Measurements from ENCODE around the gene PAX5.

The PAX5 gene

DNA sequence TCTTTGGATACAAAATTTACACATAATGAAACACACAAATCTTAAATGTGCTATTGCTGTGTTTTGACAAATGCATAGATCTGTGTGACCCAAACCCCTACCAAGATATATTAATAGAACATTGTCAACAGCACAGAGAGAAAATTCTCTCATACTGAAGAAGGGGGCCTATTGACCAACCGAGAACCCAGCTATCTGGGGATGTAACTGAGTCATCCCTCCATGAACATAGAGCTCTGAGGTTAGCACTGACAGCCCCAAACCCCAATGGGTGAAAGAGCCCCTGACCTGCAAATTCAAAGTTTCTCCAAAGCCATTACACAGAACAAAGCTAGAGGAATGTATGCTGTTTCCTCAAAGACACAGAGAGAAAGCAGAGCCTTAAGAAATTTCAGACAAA lies 180.8 kb downstream of the PAX5 start:
- DNase-seq, result no peak

DNA sequence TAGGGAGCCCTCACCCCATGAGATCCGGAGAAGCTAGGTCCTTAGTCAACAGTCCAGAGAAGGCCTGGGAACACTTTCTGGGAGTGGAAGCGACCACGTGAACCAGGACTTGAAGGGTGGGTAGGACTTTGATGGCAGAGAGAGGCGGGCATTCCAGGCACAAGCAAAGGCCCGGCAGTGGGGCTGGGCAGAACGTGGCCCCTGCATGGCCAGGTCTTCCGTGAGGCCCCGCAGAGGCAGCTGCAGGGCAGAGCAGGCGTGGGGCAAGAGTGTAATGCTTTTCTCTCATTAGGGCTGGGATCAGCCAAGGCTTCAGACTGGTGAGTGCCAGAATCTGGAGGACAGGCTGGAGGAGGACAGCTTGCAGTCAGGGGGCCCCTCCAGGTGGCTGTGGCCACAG lies 184.1 kb downstream of the PAX5 start:
- no peak for DNase-seq

DNA sequence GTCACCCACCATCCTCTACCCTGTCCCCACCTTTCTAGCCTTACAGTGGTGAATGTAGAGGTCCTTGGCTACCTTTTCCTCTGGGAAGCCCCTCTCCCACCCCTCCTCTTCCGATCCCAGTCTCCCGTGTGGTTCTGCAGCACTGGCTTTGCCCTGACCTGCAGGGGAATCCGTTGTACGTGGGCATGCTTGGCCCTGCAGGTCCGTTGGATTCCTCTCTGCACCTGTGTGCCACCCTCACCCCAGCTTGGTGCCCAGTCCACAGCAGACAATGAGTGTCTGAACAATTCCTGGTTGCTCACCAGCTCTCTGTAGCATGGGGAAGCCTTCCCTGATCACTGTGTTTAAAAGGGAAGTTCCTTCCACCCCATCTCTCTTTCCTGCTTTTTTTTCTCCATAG lies 185.1 kb downstream of the PAX5 start:
- DNase-seq, result no peak

DNA sequence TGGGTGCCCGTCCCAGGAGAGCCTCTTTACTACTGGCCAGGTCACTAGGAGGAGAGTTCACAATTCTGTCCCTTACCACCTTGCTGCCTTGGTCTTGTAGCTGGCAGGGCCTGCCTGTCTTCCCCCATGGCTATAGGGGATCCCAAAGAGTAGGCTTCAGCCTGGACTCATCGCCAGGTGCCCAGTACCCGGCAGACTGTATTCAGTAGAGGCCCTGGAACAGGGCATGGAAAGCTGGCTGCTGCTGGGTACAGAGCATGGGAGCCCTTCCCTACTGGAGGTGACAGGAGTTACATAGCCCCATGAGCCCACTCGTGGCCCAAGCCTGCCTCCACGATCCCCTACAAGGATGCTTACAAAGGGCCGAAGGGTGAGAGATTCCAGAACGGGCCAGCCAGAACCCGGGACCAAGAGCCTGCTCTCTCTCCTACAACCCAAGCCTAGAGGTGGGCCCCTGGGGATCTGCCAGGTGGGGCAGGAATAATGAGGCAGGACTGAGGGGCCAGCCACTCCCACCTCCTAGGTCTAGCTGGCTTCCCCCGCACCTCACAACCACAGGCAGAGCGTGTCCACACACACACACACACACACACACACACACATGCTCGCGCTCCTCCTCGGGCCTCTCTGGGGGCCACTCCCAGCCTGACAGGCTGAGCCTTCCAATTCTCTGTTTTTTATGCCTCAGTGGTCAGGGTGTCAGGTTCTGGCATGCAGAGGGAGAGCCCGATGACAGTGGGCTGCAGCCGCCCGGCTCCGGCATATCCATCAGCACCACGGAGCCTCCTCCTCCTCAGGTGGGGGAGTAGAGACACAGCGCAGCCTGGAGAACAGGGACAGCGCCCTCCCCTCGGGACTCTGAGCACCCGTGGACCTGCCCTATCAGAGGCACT lies 186.0 kb downstream of the PAX5 start:
- no peak for DNase-seq

DNA sequence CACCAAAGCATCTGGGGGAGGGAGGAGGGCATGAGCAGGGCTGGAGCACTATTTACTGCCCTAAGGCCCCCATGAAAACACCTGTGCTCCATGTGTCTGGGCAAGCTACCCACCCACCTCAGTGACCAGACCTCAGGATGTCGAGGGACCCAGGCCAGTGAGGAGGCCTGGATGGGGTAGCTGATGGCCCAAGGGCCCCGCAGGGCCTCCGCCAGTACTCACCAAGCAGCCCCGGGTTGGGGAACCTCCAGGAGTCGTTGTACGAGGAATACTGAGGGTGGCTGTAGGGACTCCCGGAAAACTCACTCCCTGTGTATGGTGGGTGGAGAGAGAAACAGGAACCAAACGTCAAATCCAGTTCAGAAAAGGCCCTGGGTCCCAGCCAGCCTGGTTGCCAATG lies 187.4 kb downstream of the PAX5 start:
- no peak for DNase-seq

DNA sequence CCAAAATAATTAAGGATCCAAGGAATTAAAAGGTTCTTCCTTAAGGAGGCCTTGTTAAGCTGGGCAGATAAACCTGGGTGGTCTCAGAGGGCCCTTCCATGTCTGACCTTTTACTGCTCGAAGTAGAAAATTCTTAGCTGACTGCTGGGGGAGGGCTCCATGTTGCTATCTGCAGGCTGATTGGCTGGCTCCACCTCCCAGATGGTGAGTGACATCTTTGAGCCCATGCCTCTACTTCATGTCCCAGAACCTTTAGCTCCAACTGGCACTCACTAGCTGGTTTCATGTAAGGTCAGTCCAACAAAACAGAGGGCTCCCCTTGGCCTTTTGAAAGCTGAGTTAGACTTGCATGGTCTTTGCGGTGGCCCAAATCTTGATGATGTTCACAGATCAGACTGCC lies 188.2 kb downstream of the PAX5 start:
- no peak for DNase-seq

DNA sequence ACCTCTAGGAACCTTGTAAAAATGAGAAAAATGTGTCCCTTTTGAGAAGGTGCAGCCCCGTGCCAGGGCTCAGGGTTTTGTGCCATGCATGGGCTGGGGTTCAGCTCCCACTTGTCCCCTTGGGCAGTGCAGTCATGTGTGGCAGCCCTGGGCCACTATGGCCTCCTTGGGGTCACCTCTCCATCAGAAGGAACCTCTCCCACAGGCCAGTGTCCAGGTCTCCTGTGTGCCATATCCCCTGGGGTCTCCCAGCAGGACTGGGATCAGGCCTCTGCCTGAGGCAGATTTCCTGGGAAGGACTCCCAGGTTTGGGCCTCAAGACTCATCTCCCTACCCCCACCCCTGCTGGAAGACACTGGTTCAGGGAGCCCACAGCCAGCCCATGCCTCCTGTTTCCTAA lies 189.1 kb downstream of the PAX5 start:
- no peak for DNase-seq

DNA sequence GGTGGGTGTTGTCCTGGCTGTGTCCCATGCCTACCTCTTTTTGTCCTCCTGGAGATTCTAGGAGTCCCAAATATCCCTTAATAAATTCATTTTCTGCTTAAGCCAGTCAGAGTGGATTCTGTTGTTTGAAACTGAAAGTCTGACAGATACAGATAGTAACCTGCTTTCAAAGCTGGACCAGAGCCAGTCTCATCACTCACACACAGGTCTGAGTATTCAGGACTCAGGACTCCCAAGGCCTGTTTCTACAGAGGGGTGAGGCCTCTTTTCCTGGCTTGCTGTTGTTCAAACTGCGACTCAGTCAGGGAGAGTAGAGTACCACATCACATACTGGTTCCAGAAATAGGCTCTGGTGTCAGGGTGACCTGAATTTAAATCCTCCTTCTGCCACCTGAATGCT lies 190.1 kb downstream of the PAX5 start:
- no peak for DNase-seq

DNA sequence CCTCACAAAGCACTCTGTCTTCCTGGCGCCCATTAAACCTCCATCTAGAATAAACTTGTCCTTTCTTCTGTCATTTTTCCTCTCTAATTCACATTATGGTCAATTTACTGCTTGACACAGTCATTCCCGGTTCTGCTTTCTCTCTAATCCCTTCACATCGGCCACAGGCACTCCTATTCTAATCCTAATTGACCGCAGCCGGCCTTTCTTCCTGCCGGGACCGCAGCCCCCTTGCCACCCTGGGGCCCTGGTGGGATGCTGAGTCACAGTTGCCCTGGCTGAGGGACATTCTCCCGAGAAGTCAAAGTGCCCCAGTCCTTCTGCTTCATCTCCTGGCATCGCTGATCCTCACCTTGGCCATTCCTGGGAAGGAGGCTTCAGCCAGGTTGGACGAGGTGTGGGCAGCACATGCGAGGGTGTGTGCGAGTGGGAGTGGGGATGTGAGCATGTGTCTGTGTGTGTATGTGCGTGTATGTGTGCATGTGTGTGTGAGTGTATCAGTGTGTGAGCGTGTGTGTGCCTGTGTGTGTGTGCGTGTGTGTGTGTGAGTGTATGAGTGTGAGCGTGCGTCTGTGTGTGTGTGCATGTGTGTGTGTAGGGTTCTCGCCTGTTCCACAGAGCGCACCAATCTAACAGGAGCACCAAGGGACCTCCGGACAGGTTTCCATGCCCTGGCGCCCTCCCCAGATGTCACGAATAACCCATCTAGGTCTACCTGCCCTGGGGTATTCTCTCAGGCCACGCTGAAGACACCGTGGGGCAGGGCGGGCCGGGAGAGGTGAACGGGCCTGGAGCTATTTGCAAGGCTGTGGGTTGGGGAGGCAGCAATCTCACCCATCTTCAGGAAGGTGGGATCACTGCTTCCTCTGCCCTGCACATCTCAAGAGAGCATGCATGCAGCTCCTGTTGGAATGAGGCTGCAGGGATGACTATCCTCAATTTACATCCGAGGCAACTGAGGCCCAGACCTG lies 191.2 kb downstream of the PAX5 start:
- no peak for DNase-seq

DNA sequence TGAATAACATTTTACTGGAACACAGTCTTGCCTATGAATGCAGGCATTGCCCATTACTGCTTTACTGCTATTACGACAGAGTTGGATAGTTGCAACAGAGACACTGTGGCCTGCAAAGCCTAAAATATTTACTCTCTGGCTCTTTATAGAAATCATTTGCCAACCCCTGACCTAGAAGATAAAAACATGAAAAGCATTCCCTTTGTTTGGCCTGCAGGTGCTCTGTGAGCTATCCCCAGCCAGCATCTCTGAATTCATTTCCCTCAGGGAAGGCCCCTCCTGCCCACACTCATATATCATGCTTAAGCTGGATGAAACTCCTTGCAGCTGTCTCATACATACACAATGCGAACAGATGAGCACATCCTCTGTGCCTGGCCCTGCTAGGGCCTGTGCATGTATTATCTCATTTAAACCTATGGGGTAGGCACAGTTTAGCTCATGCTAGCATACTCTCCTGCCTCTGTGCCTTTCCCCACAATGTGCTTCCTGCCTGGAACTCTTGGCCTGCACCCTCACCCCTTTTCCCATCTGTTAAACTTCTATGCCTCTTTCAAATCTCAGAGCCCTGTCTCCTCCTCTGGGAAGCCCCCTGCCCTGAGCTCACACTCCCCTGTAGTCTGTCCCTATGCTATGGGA lies 193.1 kb downstream of the PAX5 start:
- DNase-seq, result no peak

DNA sequence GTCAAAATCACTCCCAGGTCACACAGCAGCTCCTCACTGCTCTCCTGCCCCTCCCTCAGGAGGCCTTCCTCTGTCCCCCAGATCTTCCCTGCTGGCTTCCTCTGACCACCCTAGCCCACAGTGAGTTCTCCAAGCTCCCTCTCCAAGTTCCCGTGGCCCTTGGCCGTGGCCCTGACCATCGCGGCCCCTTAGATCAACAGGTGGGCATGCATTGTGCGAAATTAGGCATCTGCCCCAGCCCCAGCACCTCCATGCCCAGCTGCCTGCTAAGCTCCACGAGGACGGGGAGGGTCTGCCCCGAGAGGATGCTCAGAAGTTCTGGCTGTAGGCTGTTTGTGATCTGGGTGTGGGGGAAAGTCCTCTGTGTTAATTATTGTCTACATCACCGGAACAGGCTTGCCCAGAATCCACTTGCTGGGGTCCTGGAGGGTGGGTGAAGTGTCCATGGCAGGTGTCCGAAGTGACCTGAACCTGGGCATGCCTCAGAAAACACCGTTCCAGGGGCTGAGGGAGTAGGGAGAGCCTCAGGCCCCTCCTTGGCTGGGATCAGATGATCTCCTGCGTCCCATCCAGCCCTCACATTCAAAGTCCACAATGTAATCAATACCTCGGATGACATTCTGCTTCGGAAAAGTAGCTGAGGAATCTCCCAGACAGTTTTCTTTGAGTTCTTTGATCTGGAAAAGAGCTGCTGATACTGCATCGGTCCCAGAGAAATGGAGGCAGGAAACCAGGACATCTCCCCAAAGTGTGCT lies 194.8 kb downstream of the PAX5 start:
- DNase-seq, result no peak

DNA sequence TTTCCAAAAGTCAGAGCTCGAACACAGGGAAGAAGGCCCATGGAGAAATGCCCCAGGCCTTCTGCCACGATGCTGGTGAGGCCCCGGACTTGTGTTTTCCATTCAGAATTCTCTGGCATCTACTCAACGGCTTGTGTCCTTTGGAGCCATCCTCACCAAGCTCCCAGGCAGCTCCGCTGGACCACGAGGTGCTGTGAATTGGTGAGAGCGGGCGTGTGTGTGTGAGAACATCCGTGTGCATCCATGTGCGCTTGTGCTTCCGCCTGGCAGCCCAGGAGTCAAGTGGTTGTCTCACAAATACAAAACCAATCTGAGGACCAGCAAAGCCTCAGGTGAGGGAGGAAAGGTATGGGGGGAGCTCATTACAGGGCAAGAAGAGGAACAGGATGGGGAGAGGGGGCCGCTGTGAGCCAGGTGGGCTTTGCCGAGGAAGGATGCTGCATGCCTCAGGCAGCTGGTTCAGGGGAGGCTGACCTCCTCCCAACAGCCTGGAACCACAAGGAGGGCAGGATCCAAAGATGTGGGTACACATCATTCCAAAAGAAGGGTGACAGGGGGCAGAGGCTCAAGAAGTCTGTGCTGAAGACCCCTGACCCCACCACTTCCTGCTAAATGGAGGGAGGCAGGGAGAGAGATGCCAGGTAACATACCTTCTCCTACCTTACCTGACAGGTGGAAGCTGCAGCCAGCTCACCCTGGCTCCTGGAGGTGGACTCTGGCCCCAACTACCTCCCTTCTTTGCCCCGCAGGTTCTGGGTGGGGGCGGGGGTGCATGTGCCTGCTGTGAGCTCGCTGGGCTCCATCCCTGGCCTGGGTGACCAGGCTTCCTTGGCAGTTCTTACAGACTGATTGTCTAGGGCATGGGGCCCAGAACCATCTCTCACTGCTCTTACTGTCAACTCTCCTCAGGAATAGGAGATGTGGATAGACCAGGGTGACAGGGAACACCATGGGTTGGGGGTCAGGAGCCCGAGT lies 196.3 kb downstream of the PAX5 start:
- no peak for DNase-seq

DNA sequence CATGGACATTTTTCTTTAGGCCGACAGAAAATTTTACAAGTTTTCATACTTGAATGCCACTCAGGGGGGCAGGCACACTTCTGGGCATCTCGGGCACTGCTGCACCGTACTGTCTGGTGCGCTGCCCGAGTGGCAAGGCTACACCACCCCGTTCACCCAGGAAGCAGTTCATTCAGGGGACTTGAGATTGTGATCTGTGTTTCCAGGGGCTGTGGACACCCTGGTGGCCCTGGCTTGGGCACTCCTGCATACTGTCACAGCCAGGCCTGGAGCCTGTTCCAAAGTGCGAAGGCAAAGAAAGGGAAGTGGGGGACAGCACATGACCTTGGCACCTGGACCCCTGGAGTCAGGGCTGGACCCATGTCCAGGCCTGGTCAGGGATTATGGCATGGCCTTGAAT lies 197.6 kb downstream of the PAX5 start:
- DNase-seq, result no peak

DNA sequence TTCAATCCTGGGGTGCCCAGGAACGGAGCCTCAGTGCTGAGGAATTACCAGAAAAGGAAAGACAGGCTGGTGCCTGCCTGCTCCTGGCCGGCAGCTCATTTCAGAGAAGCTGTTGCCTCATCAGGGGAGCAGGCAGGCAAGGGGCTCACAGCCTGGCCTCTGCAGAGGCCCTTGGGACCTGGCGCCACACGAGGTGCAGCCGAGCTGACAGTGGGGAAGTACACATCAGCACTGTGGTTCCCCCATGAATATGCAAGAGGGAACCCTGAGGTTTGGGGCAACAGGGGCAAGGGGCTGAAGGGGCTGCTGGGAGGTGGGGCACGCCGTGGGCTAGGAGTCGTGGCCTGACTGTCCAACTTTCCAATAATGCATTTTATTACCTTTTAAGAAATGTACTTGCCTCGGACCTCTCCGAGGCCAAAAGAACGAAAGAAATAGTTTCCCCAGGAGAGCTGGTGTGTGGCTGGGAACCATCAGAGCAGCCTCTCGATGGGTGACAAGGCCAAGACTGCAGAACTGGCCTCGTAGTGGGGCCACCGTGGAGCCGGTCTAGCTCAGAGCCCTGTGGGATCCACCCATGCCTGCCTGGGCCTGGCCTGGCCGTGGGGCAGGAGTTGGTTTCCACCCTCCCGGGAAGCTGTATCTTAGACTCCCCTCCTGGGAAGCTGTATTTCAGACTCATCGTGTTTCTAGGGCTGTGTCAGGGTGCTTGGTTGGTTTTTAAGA lies 198.6 kb downstream of the PAX5 start:
- DNase-seq, result no peak

DNA sequence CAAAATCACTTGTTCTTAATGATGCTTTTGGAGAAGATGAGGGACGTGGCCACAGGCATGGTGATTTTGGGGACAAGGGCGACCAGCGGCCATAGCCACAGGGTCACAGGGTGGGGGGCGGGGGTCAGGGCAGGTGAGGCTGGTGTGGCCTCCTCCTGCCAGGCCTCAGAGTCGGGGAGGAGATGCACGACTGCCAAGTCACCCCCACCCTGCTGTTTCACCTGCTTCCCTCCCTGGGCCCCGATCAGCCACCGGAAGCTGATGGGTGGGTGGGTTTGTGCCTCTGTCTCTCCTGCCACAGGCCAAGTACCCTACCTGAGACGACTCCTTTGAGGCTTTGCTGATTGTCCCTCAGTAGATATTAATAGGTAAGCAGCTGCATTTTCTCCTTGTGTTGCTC lies 199.3 kb downstream of the PAX5 start:
- no peak for DNase-seq

DNA sequence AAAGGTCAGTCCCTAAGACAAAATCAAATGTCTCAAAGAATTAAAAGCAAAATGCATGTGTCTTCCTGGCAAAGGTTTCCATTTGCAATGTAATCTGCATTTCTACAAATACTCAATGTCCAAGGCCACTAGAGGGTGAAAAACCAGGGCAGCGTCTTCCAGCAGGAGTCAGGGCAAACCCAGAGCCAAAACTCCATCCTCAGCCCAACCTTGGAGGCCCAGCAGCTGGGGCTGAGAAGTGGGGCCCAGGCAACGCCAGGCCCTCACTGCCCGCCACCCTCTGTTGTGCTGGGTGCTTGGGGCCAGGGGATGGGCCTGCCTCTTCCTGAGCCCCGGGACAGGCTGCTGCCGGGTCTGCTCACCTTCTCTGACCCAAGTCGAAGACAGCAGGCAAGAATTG lies 200.1 kb downstream of the PAX5 start:
- no peak for DNase-seq

DNA sequence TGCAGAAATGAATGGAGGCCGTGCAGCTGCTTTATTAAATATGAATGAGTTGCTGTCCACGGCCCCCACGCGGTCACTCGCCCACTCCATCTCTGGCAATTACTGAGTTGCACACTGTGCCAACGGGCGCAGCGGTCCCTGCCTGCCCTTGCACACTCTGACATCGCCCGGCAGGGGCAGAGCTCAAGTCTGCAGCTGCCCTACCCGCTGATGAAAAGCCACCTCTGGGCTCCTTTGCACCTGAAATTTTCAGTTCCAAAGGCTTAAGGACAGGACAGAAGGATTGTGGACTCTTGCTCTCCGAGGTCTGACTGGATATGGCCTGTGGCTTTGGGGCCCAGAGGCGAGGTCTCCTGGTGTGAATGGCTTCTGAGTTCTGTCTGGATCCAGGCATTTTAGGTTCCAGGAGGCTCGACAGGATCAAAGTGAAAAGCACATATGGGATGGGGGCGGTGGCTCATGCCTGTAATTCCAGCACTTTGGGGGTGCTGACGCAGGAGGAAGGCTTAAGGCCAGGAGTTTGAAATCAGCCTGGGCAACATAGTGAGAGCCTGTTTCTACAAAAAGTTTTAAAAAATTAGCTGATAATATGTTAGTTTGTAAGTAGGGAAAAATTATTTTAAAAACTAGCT lies 201.8 kb downstream of the PAX5 start:
- DNase-seq, result no peak

DNA sequence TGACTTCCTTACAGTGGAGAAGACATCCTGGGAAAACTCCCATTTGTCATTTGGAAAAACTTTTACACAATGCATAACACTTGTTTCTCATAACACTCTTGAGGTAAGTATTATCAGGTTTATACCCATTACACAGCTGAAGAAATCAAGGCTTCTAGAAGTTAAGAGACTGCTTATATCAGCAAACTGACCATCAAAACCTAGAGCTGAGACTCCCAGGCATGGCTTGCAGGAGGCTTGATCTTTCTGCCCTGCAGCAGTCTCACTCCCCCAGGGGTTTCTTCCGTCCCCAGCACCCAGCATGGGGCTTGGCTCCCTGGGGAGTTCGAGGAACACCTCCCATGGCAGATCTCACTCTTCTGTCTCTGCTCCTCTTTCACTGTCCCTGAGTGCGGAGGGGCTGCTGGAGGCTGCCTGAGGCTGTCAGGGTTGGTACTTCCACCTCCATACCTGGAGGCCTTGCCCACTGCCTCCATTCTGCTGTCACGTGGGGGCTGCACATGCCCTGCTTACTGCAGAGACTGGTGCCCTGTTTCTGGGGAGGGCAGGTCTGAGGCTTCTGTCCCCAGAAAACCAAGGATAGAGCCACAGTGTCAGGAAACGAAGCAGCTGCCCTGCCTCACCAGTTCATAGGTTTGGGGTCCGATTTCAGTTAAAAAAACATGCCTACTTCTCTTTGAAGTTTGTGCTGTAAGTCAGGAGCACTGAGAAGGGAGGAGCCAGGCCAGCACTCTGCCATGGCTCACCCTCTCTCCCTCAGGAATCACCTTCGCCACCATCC lies 202.5 kb downstream of the PAX5 start:
- DNase-seq, result no peak

DNA sequence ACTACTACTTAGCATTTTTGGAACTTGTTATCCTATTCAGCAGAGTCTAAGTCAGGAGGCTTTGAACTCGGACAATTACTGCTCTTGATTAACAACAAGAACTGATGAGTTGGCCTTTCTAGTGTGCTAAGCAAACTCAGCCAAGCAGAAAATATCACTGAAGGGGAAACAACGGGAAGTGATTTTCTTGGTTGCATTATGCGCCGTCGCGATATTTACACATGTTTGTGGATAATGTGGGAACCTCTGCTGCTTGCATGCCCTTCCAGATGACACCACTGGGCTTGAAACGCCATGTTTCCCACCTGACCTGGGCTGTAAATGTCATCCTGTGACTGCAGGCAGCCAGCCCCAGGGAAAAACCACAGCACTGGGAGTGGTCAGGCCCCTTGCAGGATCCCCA lies 205.5 kb downstream of the PAX5 start:
- no peak for DNase-seq
